ENCODE data around the gene KCTD12.

Gene KCTD12

DNA sequence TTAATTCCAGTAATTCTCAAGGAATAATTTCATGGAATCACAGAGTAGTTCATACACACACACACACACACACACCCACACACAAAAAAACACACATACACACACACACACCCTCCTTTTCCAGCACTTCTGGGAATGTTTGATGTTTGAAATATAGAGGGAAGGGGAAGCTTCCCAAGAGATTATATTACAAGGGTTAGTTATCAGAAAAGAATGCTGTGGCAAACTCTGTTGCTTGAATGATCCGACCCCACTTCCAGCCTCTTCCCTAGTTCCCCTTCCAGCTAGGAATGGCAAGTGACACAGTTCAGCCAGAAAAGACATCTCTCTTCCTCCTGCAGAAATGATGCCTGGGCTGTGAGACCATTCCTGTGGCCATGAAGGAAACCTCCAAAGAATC is 49.9 kb downstream of the KCTD12 start:
- H3K9me3 ChIP-seq (ENCODE audit: control insufficient read depth, low read length): no peaks in the 10 kb centered on the region
- no peaks in the 10 kb centered on the region for H3K79me2 ChIP-seq
- H3K4me2 ChIP-seq (ENCODE audit: low read length): no peak overlapping the region
- H3K9ac ChIP-seq: no peak overlapping the region
- no peaks in the 10 kb centered on the region for H3K27me3 ChIP-seq (ENCODE audit: control insufficient read depth, insufficient read depth, low read length)
- no peak overlapping the region for H2AFZ ChIP-seq
- no peaks in the 10 kb centered on the region for H3K4me1 ChIP-seq
- H3K27ac ChIP-seq: no peak overlapping the region
- TF ChIP-seq CTCF (IDR thresholded peaks at IDR 0.05): no peak
- H3K36me3 ChIP-seq (ENCODE audit: control insufficient read depth, insufficient read depth, low read length): no peaks in the 10 kb centered on the region
- no peak overlapping the region for H3K4me3 ChIP-seq (ENCODE audit: low read depth, low read length)

GRCh38 chr13:76833441-76833954 is 52.7 kb downstream of the KCTD12 start:
- no peak for TF ChIP-seq CTCF (IDR thresholded peaks at IDR 0.05)
- Histone ChIP-seq H3K27me3 (ENCODE audit: control insufficient read depth, insufficient read depth, low read length) (no peaks in the 10 kb centered on the region), H3K4me3 (ENCODE audit: low read depth, low read length) (no peak overlapping the region), H3K4me2 (ENCODE audit: low read length) (no peak overlapping the region), H3K9ac (no peak overlapping the region), H3K36me3 (ENCODE audit: control insufficient read depth, insufficient read depth, low read length) (no peaks in the 10 kb centered on the region), H3K9me3 (ENCODE audit: control insufficient read depth, low read length) (no peaks in the 10 kb centered on the region), H3K27ac (no peak overlapping the region), H3K79me2 (no peaks in the 10 kb centered on the region), H3K4me1 (no peaks in the 10 kb centered on the region), H2AFZ (no peak overlapping the region)

DNA sequence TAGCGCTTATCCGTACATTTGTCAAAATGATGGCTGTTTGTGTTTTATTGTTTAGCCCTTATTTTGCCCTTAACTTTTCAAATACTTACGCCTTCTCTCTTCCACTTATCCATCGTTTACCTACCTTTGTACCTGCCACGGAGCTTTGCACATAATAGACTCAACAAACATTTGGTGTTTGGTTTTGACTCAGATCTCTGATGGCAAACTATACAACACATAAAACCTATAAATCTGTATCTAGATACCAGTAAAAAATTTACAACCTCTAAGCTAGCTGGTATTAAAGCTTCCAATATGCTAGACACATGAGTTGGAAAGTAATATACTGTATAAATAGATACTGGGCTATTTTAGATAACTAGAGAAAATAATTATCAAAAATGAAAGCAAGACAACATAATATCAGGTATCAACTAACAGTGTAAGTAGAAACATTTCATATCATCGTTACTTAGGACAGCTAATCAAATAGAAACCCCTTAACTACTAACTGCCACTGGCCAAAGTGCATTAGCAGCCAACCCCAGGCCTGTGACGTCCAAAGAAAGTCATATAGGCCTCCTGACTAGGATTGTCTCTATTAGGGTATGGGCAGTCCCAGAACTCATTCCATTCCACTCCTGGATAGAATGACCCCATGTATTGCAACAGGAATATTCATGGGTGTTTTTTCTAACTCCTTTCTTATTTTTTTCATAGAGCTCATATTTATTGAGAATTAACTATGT is 53.8 kb downstream of the KCTD12 start:
- Histone ChIP-seq H3K4me2 (ENCODE audit: low read length) (no peak overlapping the region), H3K4me1 (no peaks in the 10 kb centered on the region), H3K9ac (no peak overlapping the region), H3K9me3 (ENCODE audit: control insufficient read depth, low read length) (no peaks in the 10 kb centered on the region), H2AFZ (no peak overlapping the region), H3K79me2 (no peaks in the 10 kb centered on the region), H3K27ac (no peak overlapping the region), H3K27me3 (ENCODE audit: control insufficient read depth, insufficient read depth, low read length) (no peaks in the 10 kb centered on the region), H3K36me3 (ENCODE audit: control insufficient read depth, insufficient read depth, low read length) (no peaks in the 10 kb centered on the region), H3K4me3 (ENCODE audit: low read depth, low read length) (no peak overlapping the region)
- no peak for TF ChIP-seq CTCF (IDR thresholded peaks at IDR 0.05)

DNA sequence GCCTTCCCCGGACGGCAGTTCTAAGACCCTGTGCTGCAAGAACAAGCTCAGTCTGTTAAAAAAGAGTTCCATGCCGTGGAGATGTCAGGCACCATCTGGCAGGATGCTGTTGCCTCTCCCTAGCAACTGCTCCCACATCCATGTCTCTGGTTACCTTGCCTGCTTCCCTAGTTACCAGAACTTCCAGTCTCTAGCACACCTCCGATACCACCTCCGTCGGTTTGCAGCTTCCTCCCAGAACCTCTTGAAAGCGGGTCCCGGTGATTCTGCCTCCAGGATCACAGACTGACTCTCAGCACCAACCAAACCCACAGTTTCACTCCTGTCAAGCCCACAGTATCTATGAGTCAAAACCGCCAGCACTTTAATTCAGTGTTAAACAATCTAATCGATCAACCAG is 55.4 kb downstream of the KCTD12 start:
- H3K27ac ChIP-seq: no peak overlapping the region
- no peaks in the 10 kb centered on the region for H3K36me3 ChIP-seq (ENCODE audit: control insufficient read depth, insufficient read depth, low read length)

More for the DNA sequence above, 55.4 kb downstream of the KCTD12 start:
- no peaks in the 10 kb centered on the region for H3K27me3 ChIP-seq (ENCODE audit: control insufficient read depth, insufficient read depth, low read length)
- no peak overlapping the region for H2AFZ ChIP-seq
- no peaks in the 10 kb centered on the region for H3K79me2 ChIP-seq
- no peak overlapping the region for H3K9ac ChIP-seq
- no peak overlapping the region for H3K4me3 ChIP-seq (ENCODE audit: low read depth, low read length)
- no peak overlapping the region for H3K4me2 ChIP-seq (ENCODE audit: low read length)
- no peaks in the 10 kb centered on the region for H3K9me3 ChIP-seq (ENCODE audit: control insufficient read depth, low read length)
- no peak for TF ChIP-seq CTCF (IDR thresholded peaks at IDR 0.05)
- no peaks in the 10 kb centered on the region for H3K4me1 ChIP-seq
